Measurements from ENCODE around the gene HECA. TPM values are rescaled to one million over a fixed set of nuclear protein-coding genes. Genes with fewer than 3 reads are reported as not detected.

The HECA gene
- total RNA-seq, 1 experiment from 2014 or later = 10.8 TPM

DNA sequence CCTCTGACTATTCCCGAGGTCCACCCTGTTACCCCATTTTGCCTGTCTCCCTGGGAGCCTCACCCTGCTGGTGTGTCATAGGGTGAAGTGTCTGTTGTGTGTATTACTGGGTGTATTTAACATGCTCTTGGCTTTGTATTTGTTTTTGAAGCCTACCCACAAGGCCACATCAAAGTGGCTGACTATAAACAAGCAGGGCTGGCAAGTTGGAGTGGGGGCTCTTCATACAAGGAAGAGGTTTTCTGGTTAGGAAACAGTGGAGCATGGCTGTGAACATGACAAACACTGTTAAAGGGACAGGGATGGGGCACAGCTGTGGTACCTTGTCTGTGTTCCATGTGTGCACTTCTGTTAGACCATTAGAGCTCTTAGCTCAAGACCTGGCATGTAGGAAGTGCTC, 26.3 kb downstream of the HECA start:
- DNase-seq (ENCODE audit: low spot score) = no peak

DNA sequence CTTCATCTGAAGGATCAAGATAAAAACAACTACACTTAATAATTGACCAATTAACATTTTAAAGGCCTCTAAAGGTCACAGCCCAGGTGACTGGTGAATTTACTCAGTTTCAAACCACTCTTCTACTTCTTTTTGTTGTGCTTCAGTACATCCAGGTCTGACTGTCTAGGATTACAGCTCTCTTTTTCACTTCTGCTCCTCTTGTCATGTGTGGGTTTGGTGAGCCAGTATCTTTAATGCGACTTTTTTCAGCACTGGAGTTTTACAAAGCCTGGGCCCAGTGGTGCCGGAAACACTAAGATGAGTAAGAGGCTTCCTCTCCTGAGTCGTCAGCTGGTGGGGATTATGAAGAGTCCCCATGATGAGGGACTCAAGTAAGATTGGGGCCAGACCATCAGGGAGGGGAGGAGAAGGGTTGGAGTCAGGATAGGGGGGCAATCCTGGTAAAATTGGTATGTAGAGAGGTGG, 27.0 kb downstream of the HECA start:
- DNase-seq (ENCODE audit: low spot score) = no peak

DNA sequence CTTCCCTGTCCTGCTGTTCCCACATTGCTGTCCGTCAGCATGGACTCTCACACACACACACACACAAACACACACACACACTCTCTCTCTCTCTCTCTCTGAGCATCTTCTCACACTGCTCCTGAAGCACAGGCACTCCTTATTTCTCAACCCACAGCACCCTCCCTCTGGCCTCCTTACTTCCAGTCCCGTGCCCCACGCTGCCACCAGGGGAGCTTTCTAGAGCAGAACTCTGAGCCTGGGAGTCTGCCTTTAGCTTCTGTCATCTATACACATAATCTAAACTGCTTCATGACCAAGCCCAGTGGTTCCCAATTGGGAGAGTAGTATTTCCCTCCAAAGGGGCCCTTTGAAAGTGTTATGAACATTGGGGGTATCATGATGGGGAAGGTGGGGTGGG, 29.1 kb downstream of the HECA start:
- DNase-seq (ENCODE audit: low spot score) = no peak

DNA sequence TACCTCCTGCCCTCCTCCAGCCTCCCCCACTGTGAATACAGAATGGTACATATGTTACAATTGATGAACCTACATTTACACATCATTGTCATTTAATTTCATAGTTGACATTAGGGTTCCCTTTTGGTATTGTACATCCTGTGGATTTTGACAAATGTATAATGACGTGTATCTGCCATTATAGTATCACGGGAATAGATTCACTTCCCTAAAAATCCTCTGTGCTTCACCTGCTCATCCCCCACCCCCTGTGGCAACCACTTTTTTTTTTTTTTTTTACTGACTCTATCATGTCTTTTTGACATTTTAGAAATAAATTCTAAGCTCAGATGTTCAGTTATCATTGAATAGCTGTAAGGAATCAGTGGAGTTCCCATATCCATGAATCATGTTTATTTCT, 30.4 kb downstream of the HECA start:
- DNase-seq (ENCODE audit: low spot score) = no peak

DNA sequence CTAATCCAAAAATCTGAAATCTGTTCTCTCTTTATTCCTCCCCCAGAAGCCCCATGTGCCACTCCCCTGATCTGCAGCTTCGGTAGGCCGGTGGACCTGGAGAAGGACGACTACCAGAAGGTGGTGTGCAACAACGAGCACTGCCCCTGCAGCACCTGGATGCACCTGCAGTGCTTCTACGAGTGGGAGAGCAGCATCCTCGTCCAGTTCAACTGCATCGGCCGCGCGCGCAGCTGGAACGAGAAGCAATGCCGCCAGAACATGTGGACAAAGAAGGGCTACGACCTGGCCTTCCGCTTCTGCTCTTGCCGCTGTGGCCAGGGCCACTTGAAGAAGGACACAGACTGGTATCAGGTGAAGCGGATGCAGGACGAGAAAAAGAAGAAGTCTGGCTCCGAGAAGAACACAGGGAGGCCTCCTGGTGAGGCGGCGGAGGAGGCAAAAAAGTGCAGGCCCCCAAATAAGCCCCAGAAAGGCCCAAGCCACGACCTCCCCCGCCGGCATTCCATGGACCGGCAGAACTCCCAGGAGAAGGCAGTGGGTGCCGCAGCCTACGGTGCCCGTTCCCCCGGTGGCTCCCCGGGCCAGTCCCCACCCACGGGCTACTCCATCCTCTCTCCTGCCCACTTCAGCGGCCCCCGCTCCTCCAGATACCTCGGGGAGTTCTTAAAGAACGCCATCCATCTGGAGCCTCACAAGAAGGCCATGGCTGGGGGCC, 31.5 kb downstream of the HECA start:
- no peak for DNase-seq (ENCODE audit: low spot score)

DNA sequence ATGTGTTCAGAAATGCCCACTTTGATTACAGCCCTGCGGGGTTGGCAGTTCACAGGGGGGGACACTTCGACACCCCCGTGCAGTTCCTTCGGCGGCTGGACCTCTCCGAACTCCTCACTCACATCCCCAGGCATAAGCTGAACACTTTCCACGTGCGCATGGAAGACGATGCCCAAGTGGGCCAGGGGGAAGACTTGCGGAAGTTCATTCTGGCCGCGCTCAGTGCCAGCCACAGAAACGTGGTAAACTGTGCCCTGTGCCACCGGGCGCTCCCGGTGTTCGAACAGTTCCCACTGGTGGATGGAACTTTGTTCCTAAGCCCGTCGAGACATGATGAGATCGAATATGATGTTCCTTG, 32.1 kb downstream of the HECA start:
- DNase-seq (ENCODE audit: low spot score) = no peak

DNA sequence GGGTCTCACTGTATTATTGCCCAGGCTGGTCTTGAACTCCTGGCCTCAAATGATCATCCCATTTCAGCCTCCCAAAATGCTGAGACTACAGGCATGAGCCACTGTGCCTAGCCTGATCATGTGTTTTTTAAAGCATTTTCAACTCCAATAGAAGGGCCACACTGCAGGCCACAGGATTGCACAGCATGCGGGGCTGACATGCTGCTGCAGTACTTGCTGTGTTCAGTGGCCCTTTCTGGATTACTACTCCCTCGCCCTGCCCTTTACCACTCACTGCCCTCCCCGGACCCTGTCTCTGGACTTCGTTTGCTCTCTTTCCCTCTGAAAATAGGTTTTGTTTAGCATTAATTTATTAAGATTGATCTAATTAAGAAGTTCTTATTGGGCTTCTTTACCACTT, 37.3 kb downstream of the HECA start:
- DNase-seq (ENCODE audit: low spot score) = no peak

DNA sequence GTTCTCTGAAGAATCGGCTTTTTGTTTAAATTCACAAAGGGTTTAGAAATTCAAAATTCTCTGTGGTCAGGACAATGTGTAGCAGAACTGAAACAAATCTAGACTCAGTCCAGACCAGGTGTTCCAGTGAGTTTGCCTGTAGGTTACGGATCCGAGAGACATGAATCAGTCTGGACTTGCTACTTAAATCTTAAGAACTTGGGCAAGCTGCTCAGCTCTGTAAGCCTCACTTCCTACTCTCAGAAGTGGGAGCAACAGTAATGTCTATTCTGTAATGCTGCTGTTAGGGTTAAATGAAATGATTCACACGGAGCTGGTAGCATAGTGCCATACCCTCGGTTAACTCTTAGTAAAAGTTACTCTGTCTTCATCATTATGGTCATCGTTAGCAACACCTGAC, 37.7 kb downstream of the HECA start:
- DNase-seq (ENCODE audit: low spot score) = no peak

DNA sequence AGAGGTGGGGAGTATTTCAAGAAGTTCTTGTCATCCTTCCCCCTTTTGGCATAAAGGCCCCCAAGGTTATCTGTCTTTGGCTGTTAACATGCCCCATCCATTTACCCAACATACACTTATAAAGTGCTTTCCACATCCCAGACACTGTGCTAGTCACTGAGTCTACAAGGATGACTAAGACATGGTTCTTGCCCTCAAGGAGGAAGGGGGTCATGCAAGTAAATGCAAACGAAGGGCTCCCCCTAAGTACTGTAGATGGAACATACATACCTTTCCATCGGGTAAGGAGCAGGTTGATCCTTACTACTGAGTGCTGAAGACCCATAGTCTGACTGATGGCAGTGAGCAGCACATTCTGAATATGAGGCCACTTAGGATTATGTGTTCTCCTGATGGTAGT, 38.3 kb downstream of the HECA start:
- DNase-seq (ENCODE audit: low spot score) = no peak

DNA sequence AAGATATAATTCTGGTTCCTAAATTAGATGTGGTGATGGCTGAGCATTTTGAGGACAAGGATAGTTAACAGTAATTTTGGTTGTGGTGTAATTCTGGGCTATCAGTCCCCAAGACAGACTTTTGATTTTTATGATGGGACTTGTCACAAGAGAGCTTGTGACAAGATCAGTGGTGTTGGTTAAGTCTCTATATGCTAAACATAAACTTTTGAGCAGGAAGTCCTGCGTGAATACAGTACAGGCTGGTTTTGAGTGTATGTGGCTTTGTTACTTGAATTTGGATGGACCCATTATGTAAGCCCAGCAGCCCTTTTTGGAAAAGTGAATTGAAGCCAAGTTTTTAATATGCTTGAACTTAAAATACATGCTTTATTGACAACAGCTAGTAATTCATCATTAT, 38.9 kb downstream of the HECA start:
- no peak for DNase-seq (ENCODE audit: low spot score)

DNA sequence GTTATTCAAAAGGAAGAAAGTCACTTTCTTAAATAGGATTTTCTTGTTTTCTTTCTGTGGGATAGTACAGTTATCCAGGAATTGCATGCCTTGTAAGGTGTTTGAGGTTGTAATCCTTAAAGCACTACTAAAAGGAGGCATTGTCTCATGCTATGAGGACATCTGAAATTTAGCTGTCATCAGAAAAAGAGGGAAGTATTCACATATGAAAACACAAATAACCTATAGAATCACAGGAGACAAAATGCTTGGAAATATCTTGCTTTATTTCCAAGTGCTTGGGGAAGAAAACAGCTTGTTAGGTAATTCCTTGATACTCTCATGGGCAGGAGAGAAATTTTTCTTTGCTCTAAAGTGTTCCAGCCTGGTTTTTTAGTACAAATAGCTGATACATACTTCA, 40.1 kb downstream of the HECA start:
- no peak for DNase-seq (ENCODE audit: low spot score)

DNA sequence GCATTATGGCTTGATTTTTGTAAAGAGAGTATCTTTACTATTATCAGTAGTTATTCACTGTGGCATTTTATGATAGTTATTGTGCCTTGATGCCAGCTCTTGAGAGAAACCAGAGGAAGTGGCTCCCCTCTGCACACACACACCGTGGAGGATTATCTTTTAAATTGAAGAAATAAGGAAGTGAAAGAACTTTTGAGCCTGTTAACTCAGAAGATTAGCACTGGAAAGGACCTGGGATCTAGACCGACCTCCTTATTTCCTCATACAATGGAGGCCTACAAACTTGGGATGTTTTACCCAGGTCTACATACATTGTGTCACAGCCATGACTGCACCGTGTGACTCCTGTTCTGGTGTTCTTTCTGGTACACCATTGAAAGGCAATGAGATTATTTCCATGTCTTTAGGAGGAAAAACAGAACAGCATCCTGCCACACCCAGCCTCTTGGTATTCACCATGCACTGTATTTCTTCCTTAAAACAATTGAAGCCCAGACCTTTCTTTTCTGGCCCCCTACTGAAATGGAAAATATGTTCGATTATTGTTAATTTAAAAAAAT, 40.6 kb downstream of the HECA start:
- no peak for DNase-seq (ENCODE audit: low spot score)

DNA sequence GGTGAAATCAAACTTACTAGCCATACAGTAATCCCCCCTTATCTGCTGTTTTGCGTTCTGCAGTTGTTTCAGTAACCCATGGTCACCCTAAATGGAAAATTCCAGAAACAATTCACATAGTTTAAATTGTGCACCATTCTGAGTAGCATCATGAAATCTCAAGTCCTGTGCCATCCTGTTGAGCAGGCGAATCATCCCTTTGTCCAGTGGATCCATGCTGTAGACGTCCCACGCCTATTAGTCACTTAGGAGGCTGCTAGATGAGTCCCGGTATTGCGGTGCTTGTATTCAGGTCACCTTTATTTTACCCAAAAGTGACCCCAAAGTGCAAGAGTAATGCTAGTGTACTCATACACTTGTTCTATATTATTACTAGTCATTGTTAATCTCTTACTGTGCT, 46.4 kb downstream of the HECA start:
- DNase-seq (ENCODE audit: low spot score) = no peak

DNA sequence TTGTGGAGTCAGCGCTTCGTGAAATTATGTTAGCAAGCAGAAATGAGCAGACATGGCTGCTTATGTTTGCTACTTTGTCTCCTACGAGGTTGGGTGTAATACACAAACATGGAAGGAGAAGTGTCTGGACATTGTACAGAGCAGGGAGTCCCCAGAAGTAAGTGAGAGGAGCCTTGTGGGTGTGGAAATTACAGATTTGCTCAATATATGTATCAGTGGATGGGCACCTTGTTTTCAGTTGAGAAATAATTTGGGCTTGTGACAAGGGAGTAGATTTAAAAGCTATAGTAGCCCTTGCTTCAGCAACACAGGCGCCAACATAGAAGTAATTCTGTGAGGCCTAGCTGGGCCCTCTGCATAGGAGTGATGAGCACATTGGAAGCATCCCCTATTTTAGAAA, 49.2 kb downstream of the HECA start:
- DNase-seq (ENCODE audit: low spot score) = no peak

DNA sequence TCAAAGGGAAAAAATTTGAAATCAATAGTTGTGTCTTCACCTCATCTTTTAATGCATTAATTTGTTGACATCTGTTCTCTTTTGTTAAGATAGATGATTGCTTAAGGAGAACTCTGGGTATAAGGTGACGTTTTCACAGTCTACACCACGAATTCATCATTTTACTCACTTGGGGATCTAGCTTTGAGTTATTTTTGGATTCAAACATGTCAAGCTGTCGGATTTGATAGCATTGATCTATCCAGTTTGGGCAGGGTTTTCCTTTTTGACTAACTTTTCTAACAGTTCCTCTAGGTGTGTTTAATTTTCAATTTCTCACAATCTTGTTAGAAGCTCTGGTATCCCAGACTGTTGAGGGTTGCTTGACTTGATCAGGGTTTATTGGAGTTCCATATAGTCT, 49.6 kb downstream of the HECA start:
- no peak for DNase-seq (ENCODE audit: low spot score)

DNA sequence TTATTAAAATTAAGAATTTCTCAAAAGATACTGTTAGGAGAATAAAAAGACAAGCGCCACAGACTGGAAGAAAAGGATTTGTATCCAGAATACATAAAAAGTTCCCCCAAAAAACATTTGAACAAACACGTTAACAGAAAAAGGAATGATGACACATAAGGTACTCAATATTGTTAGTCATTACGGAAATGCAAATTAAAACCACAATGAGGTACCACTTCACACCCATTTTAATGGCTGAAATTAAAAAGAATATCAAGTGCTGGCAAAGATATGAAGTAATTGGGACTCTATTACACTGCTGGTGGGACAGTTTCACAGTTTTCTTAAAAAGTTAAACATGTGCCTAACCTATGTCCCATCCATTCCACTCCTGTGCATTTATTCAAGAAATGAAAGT, 51.4 kb downstream of the HECA start:
- no peak for DNase-seq (ENCODE audit: low spot score)

DNA sequence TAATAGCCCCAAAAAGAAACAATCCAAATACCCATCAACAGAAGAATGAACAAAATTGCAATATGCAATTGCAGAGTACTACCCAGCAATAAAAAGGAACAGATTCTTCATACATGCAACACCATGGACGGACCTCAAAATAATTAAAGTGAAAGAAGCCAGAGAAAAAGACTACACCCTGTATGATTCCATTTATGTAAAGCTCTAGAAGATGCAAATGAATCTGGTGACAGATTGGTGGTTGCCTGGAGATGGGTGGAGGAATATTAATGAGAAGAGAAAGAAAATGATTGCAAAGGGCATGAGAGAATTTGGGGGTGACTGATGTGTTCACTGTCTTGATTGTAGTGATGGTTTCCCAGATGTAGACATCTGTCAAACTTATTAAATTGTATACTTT, 51.8 kb downstream of the HECA start:
- DNase-seq (ENCODE audit: low spot score) = no peak

DNA sequence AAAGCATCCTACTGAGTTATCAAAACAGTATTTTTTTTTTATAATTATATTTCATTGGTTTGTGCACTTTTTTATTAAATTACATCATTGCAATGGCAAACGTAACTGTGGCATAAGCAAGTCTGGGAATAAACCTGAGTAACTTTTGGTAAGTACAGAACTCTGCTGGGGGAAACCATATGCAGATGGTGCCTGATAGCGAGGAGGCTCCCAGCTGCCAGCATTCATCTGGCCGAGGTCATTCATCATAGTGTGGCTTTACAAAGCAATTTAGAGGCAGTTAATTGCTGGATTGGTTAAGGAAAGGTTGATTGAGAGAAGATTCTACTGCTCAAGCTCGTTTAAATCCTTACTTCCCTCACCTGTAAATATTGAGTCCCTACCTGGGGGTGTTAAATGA, 52.6 kb downstream of the HECA start:
- DNase-seq (ENCODE audit: low spot score) = no peak

DNA sequence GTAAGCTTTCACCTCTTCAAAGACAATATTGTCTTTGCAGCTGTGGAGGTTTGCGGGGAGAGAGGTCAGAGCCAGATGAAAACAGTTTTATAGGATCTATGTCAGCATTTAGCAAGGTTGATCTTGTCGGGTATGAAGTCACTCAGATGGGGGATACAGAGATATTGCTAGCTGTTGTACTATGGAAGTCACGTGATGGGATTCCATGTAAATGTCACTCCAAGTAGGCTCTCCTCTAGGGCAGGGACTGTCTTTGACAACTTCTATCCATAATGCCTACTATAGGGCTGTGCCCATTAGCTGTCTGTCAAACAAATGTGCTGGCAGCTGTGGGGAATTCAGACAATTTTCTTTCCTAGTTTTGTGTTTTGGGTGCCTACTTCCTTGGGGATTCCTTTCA, 54.8 kb downstream of the HECA start:
- no peak for DNase-seq (ENCODE audit: low spot score)

DNA sequence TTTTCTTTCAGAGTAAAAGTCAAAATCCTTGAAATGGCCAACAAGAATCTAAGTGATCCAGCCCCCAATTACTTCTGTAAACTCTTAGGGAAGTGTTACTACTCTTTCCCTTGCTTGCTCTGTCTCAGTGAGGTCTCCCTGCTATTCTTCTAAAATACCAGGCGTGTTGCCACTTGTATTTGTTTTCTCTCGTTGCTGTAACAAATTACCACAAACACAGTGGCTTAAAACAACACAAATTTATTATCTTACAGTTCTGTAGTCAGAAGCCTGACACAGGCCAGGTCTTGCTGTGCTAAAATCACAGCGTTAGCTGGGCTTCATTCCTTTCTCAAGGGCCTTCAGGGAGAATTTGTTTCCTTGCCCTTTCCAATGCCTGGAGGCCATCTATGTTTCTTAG, 59.9 kb downstream of the HECA start:
- DNase-seq (ENCODE audit: low spot score) = no peak

DNA sequence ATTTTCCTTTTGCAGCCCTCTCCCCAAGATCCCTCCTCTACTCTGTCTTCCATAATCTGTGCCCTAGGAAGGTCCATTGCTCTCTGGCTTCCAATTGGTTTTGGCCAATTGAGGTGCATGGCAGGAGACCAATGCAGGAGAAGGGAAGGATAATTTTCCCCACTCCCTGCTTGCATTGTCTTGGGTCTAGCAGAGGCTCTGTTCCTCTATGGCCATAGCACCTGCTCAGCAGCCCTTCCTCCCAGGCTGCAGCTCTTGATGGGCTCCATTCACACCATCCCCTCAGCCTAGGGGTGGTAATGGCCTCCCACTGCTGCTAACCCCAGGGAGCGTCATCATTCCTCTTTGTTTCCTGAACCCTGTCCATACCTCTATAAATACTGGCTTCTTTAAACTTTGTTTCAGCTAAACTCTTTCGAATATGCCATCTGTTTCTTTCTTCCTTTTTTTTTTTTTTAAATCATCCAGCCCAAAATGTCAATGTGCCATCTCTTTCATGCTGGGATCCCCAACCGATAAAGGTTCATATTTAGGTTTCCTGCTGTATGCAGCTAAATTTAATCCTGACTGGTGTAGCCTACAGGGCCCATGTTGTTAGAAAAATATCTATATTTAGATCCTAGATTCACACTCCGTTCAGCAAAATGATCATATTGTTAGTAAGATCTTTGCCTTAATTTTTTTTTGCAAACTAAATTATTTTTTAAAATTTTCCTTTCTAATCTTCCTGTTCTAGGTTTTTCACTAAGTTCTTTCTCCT, 63.8 kb downstream of the HECA start:
- DNase-seq (ENCODE audit: low spot score) = no peak

DNA sequence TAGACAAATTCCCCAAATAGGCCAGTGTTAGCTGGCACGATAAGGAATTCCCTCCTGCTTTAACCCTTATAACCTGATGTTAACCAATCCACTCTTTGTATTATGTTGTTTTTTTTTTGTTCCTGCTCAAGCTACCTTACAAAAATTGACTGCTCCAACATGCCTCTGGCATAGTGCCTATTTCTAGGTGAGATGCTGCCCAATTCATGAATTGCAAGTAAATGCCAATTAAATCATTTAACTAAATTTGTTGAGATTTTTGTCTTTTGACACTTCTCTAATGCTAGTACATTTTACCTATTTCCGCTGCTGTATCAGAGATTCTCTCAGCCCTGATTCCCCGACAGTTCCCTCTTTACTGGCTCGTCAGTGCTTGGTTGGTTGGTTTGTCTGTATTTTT, 66.5 kb downstream of the HECA start:
- no peak for DNase-seq (ENCODE audit: low spot score)

DNA sequence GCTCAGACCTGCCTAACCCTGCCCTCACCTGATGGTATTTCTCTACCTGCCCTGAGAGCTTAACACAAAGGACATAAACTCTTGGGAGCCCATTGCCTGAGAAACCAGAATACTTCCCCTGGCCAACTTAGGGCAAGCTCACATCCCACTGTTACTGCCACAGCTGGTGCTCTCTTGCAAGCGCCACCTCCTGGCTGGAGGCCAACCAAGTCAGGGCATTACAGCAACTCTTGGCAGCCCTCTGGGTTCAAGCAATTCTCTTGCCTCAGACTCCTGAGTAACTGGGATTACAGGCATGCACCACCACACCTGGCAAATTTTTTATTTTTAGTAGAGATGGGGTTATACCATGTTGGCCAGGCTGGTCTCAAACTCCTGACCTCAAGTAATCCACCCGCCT, 70.1 kb downstream of the HECA start:
- no peak for DNase-seq (ENCODE audit: low spot score)

All from A172 (cell line).